ENCODE results near the gene CBX3.

- TF ChIP-seq PATZ1 (CRISPR knock-in tag; IDR thresholded peaks at IDR 0.05; ENCODE audit: borderline replicate concordance) (no peak), ESRRG (CRISPR knock-in tag; IDR thresholded peaks at IDR 0.05) (no peak), TCF4 (CRISPR knock-in tag; IDR thresholded peaks at IDR 0.05; ENCODE audit: borderline replicate concordance) (no peak)
Measured at GRCh38 chr7:26179422-26179821, 22.1 kb upstream of the CBX3 start.

Measured in SK-N-SH treated with all-trans-retinoic acid at 6 μM for 48 hours (cell line).